Spleen (tissue), 11 donors: Measurements from ENCODE around the gene GLRX. TPM values are rescaled to one million over a fixed set of nuclear protein-coding genes. Genes with fewer than 3 reads are reported as not detected.

ENCODE experiments used
- DNase-seq: peaks from one replicate; pipeline ENCODE4 v3.0.0-alpha.2; 2020
- H3K27ac ChIP-seq, 8 donors: fragments of 200-600 bp; sonication (generic) in 7 of 8; 1 replicate in 4 of 8; 2 replicates in 4 of 8; pipeline versions ENCODE4 v1.5.0 to v1.8.0; 2016 to 2021; ENCODE audit warnings: inconsistent platforms in 4 of 8, mild to moderate bottlenecking in 4 of 8, moderate library complexity in 1 of 8
- H3K27me3 ChIP-seq, 7 donors: fragments of 200-600 bp; sonication (generic) in 6 of 7; replicated peaks in 1 of 7; 1 replicate in 4 of 7; 2 replicates in 3 of 7; pipeline versions ENCODE4 v1.5.0 to v1.8.0; 2016 to 2021; ENCODE audit warnings: inconsistent platforms in 3 of 7, mild to moderate bottlenecking in 1 of 7
- H3K36me3 ChIP-seq, 6 donors: fragments of 200-600 bp; sonication (generic) in 5 of 6; 1 replicate in 4 of 6; 2 replicates in 2 of 6; pipeline versions ENCODE4 v1.5.0 to v1.8.0; 2016 to 2021; ENCODE audit warnings: inconsistent platforms in 2 of 6
- H3K4me1 ChIP-seq, 6 donors: fragments of 200-600 bp; sonication (generic) in 5 of 6; 1 replicate in 3 of 6; 2 replicates in 3 of 6; pipeline versions ENCODE4 v1.5.0 to v1.8.0; 2016 to 2021; ENCODE audit warnings: inconsistent platforms in 3 of 6
- H3K4me3 ChIP-seq, 8 donors: fragments of 200-600 bp; sonication (generic) in 7 of 8; 1 replicate in 4 of 8; 2 replicates in 4 of 8; pipeline versions ENCODE4 v1.5.0 to v1.8.0; 2016 to 2021; ENCODE audit warnings: inconsistent platforms in 4 of 8, mild to moderate bottlenecking in 4 of 8, moderate library complexity in 2 of 8
- H3K9me3 ChIP-seq, 8 donors: fragments of 200-600 bp; sonication (generic) in 7 of 8; 1 replicate in 4 of 8; 2 replicates in 4 of 8; pipeline versions ENCODE4 v1.5.0 to v1.8.0; 2016 to 2021; ENCODE audit warnings: inconsistent platforms in 4 of 8
- POLR2A ChIP-seq, 3 donors: fragments of 450-650 bp; IDR thresholded peaks; one replicate each; pipeline ENCODE4 v1.5.1; 2017; ENCODE audit warnings: antibody characterized with exemption in 3 of 3, mild to moderate bottlenecking in 1 of 3
- POLR2AphosphoS5 ChIP-seq, 3 donors: sonication (generic); formaldehyde crosslinking; IDR thresholded peaks; one replicate each; pipeline ENCODE4 v1.5.1; 2017; ENCODE audit warnings: antibody characterized with exemption in 3 of 3
- WGBS, 5 donors: extraction: QIAGEN DNeasy Blood & Tissue Kit in 3 of 5; methylation state at CpG; one replicate each; pipeline versions ENCODE4 v1.1.5 to v1.1.7; 2013 to 2018; 5-methylcytosine and 5-hydroxymethylcytosine counted together
- intact Hi-C: fragments of 100-400 bp; cut with DNase I; formaldehyde crosslinking; loops from one replicate; pipeline ENCODE4 v1.15.0; 2023; ENCODE audit warnings: low total_unique reads
- polyA plus RNA-seq, 3 donors: library from polyadenylated mRNA; stranded (reverse); fragments of 200-250 nt; gene quantifications; one replicate each; pipeline ENCODE4 v1.2.1, GENCODE V29; 2013
- total RNA-seq, 7 donors: library from RNA; depleted of rRNA in 3 of 7; stranded (reverse); fragments of >200 nt in 3 of 7; fragmentation: NEBNext Ultra II Directional in 4 of 7; extraction: Animal tissue kit (Norgen Biotek cat#: 25700) in 4 of 7; gene quantifications; one replicate each; pipeline versions ENCODE4 v1.1.0 to v1.2.1, GENCODE V29; 2016 to 2021
- TF ChIP-seq, protein P1 (sequence below), 11 experiments: fragments of 200-600 bp in 7 of 11; fragments of 450-650 bp in 4 of 11; sonication (generic) in 4 of 11; IDR thresholded peaks in 8 of 11; conservative IDR thresholded peaks in 3 of 11; 1 replicate in 7 of 11; 2 replicates in 4 of 11; pipeline versions ENCODE4 v1.4.0 to v1.8.0; 2016 to 2021; ENCODE audit warnings: antibody characterized with exemption in 11 of 11, inconsistent platforms in 4 of 11, mild to moderate bottlenecking in 1 of 11
- donor health status: healthy with polysubstance abuse.
- donor health status: DM: no; HTN: no; CAD: no; lungs with moderate emphysema.
- donor health status: DM: no; HTN: no; CAD: no.
- donor health status: Bipolar disorder and iron deficiency.
- donor health status: healthy.
- donor health status: DM: no; HTN: no; CAD: no.
- donor health status: DM: yes; HTN: yes; CAD: no.

The GLRX gene
- total and polyA plus RNA-seq, 10 donors = 59.3 to 149 (median 88.2) TPM

DNA sequence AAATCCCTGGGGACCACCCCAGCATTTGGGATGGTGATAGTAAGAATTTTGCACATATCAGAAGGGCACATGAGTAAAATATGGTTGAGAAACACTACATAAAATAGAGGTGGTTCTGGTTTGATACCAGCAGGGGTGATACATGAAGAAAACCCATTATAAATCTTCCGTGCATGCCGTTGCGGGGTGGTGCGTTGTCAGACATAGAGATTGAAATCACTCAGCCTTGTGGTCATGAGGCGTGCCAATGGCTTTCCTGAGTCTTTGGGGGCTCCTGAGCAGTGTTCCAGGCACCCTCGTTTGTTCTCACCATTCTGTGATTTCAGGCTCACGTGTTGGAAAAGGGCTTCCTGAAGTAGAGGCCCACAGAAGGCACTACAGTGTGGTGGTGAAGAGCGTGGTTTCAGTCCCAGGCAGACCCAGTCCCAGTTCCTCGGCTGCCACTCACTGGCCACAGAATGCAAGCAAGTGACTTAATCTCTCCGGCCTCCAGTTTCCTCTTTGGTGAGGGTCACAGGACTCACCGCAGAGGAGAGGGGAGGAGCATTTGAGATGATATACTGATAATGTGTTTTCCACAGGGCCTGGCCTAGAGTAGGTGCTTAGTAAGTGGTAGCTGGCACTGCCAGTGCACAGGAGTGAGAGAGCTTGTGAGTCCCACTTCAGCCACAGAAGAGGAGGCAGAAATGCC is 20.5 kb upstream of the GLRX start:
- peak overlapping the region in 7 of 8 donors; percentile 41 to 80 (median 64) for H3K27ac ChIP-seq
- WGBS, 5 donors = 14 to 29% (median 28%) methylated on average over 11 of the region's 11 CpGs
- H3K4me1 ChIP-seq = peaks cover 6 to 64% (median 35%) of the 10 kb centered on the region in 6 donors
- peak; percentile 92 for DNase-seq
- H3K9me3 ChIP-seq = no peaks in the 10 kb centered on the region
- TF ChIP-seq, protein P1, sequence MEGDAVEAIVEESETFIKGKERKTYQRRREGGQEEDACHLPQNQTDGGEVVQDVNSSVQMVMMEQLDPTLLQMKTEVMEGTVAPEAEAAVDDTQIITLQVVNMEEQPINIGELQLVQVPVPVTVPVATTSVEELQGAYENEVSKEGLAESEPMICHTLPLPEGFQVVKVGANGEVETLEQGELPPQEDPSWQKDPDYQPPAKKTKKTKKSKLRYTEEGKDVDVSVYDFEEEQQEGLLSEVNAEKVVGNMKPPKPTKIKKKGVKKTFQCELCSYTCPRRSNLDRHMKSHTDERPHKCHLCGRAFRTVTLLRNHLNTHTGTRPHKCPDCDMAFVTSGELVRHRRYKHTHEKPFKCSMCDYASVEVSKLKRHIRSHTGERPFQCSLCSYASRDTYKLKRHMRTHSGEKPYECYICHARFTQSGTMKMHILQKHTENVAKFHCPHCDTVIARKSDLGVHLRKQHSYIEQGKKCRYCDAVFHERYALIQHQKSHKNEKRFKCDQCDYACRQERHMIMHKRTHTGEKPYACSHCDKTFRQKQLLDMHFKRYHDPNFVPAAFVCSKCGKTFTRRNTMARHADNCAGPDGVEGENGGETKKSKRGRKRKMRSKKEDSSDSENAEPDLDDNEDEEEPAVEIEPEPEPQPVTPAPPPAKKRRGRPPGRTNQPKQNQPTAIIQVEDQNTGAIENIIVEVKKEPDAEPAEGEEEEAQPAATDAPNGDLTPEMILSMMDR (IDR thresholded peaks at IDR 0.05 in 8 of 11, conservative IDR thresholded peaks at IDR 0.05 in 3 of 11) = peak in 8 of 11 experiments; percentile 26 to 50 (median 47)
- TF ChIP-seq POLR2A (IDR thresholded peaks at IDR 0.05) = no peak
- peak in 2 of 3 donors; percentile 50 to 66 for TF ChIP-seq POLR2AphosphoS5 (IDR thresholded peaks at IDR 0.05)
- H3K4me3 ChIP-seq = peak overlapping the region in 1 of 8 donors; percentile 22
- H3K27me3 ChIP-seq = no peaks in the 10 kb centered on the region
- intact Hi-C loops = no loop called here
- H3K36me3 ChIP-seq = no peaks in the 10 kb centered on the region

GRCh38 chr5:95841914-95842812 is 19.6 kb upstream of the GLRX start:
- TF ChIP-seq, protein P1 (IDR thresholded peaks at IDR 0.05 in 8 of 11, conservative IDR thresholded peaks at IDR 0.05 in 3 of 11) = no peak
- TF ChIP-seq POLR2AphosphoS5 (IDR thresholded peaks at IDR 0.05) (no peak), POLR2A (IDR thresholded peaks at IDR 0.05) (no peak)
- peak overlapping the region in 7 of 8 donors; percentile 22 to 80 (median 49) for H3K27ac ChIP-seq
- no peaks in the 10 kb centered on the region for H3K36me3 ChIP-seq
- no peak overlapping the region for H3K4me3 ChIP-seq
- peaks cover 6 to 67% (median 35%) of the 10 kb centered on the region in 6 donors for H3K4me1 ChIP-seq
- WGBS, 5 donors = 70 to 87% (median 75%) methylated on average over 8 of the region's 8 CpGs
- intact Hi-C loops = no loop called here
- H3K27me3 ChIP-seq = no peaks in the 10 kb centered on the region
- DNase-seq = no peak
- H3K9me3 ChIP-seq = no peaks in the 10 kb centered on the region

GRCh38 chr5:95840956-95841705 is 18.6 kb upstream of the GLRX start:
- Histone ChIP-seq H3K4me3 (no peak overlapping the region), H3K27me3 (no peaks in the 10 kb centered on the region), H3K27ac (peak overlapping the region in 5 of 8 donors; percentile 41 to 80 (median 58)), H3K9me3 (no peaks in the 10 kb centered on the region), H3K4me1 (peaks cover 8 to 72% (median 45%) of the 10 kb centered on the region in 6 donors), H3K36me3 (no peaks in the 10 kb centered on the region)
- WGBS, 5 donors = 29 to 60% (median 46%) methylated on average over 1 of the region's 1 CpG
- intact Hi-C loops = no loop called here
- TF ChIP-seq, protein P1 (IDR thresholded peaks at IDR 0.05 in 8 of 11, conservative IDR thresholded peaks at IDR 0.05 in 3 of 11) = no peak
- TF ChIP-seq POLR2A (IDR thresholded peaks at IDR 0.05) (no peak), POLR2AphosphoS5 (IDR thresholded peaks at IDR 0.05) (no peak)
- DNase-seq = no peak
